GM08714 (cell line): Measurements from ENCODE around the gene LRIG1.

Source experiments
- H3K4me3 ChIP-seq: fragments of 200-500 bp; sonication (Bioruptor generic); 2 replicates; pipeline ENCODE4 v1.5.1; 2014; ENCODE audit warnings: mild to moderate bottlenecking, low read length, inconsistent platforms
- ZNF274 ChIP-seq: IDR thresholded peaks from 2 replicates; pipeline ENCODE4 v1.6.1; 2012; ENCODE audit warnings: mild to moderate bottlenecking, low read depth, low read length

Gene LRIG1

DNA sequence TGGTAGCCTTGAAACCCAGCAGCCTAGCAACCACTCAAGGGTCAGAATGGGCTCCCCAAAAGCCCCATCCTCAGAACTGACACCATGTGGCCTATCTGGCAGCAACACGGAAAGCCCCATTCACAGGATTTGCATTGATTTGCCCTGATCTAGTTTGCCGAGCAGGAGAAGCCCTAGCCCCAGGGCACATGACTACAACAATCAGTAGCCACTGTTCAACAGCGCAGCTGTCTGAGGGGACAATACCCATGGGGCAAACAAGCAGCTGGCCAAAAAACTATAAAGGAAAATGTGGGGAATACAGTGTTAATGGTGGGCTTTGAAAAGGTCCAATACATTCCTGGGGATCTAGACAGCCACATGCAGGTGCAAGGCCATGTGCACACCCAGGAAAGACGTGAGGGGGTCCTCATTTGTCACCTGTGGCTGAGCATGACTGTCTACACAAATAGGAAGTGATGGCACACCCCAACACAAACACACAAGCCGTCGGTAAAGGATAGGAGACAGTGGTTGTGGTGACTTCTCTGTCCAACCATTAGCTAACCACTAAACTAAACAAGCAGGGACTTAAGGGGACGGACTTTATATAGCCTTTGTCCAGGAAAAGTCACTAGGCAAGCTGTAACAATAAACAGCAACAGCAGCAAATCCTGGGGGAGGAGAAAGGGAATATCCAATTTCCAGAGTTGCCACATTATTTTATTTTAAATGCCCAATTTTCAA lies 113.7 kb downstream of the LRIG1 start:
- TF ChIP-seq ZNF274 = no peak
- H3K4me3 ChIP-seq = peak overlapping the region; percentile 12; the same call in 1 of the 2 replicates

- H3K4me3 ChIP-seq = peak overlapping the region; percentile 8; the same call in 1 of the 2 replicates
- no peak for TF ChIP-seq ZNF274
Observed at GRCh38 chr3:66386011-66386924, 114.6 kb downstream of the LRIG1 start.

- TF ChIP-seq ZNF274 = no peak
- no peak overlapping the region for H3K4me3 ChIP-seq
Observed at GRCh38 chr3:66385066-66385465, 115.8 kb downstream of the LRIG1 start.

GRCh38 chr3:66383998-66384745 lies 116.7 kb downstream of the LRIG1 start:
- no peak for TF ChIP-seq ZNF274
- H3K4me3 ChIP-seq = no peak overlapping the region

- TF ChIP-seq ZNF274 = no peak
- no peak overlapping the region for H3K4me3 ChIP-seq
Observed at GRCh38 chr3:66383023-66383422, 117.8 kb downstream of the LRIG1 start.

DNA sequence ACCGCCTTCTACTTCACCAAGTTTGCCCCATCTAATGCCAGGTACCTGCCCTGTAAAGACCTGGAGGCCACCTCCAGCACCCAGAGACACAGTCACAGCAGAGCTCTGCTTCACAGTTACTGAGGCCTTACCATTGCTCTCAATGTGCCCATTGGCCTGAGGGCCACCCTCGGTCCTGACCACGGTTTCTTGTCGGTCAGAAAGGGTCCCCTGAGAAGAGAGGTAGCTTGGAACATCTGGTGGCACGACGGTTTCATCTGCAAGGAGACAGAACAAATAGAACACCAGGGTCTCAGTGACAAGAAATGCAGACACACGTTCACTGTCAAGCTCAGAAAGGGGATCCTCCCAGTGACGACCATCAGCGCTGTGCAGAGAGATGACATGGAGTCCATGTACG lies 118.7 kb downstream of the LRIG1 start:
- no peak overlapping the region for H3K4me3 ChIP-seq
- no peak for TF ChIP-seq ZNF274

- H3K4me3 ChIP-seq = no peak overlapping the region
- TF ChIP-seq ZNF274 = no peak
Observed at GRCh38 chr3:66381626-66382025, 119.2 kb downstream of the LRIG1 start.

DNA sequence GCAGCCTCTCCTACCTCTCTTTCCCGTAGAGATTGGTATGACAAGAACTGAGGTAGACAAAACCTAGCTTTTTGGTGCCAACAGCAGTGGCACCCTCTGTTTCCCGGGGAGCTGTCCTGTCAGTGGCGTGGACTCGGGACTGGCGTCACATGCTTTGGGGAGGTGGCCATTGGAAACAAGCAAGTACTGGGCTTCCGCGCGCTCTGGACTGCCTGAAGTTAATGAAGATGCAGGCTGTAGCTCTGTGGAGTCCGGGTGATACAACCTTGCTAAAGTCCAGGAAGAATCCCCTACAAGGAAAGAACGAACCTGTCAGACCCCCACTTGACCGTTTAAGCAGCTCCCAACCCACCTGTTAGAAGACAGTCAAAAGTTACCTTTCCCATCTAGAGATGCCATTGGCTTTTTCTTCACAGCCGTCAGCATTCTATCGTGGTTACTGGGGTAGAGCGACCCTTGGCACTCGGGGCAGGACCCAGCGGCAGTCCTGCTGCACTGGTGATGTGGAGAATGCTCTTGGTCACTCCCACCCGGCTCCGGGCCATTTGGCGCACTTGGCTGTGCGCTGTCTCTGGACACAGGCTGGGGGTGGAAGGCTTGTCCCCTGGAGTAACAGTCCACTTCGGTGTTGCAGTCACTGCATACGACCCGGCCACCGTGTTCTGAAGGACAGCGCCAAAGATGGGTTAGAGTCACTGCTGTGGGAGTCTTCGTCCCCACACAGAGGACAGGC lies 120.5 kb downstream of the LRIG1 start:
- H3K4me3 ChIP-seq = no peak overlapping the region
- TF ChIP-seq ZNF274 = no peak

- H3K4me3 ChIP-seq = no peak overlapping the region
- no peak for TF ChIP-seq ZNF274
Observed at GRCh38 chr3:66379565-66379964, 121.3 kb downstream of the LRIG1 start.

DNA sequence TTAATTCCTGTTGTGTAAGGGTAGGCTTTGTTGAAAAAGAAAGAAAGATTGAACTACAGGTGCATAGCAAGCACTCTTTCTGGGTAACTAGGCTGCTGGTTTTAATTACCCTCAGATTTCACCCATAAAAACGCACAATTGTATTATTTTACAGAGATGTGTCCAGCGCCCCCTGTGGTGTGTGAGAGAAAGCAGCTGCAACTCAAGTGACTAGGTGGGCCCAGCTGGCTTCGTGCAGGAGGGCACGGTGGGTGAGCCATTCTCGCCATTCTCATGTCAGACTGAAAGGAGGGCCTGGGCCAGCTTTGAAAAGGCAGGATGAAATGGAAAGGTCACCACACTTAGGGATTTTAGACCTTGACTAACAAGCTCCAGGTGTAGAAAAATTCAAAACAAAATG lies 122.6 kb downstream of the LRIG1 start:
- TF ChIP-seq ZNF274 = no peak
- H3K4me3 ChIP-seq = no peak overlapping the region

DNA sequence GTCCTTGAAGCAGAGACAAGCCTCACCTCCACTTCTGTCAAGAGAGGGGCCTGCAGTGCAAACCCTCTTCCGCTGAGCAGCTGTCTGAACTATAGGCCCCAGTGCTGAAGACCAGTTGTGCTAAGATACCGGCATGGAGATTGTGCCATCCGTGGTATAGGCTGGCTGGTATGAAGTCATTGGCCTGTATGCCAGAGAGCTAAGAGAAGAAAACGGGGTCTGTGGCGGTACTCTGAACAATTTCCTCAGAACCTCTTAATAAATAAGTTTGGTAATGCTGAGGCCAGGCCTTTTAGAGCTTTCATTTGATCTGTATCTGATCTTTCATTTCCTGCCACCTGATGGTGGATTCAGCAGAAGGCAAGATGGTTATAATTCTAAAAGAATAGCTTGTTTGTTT lies 123.0 kb downstream of the LRIG1 start:
- TF ChIP-seq ZNF274 = no peak
- no peak overlapping the region for H3K4me3 ChIP-seq

DNA sequence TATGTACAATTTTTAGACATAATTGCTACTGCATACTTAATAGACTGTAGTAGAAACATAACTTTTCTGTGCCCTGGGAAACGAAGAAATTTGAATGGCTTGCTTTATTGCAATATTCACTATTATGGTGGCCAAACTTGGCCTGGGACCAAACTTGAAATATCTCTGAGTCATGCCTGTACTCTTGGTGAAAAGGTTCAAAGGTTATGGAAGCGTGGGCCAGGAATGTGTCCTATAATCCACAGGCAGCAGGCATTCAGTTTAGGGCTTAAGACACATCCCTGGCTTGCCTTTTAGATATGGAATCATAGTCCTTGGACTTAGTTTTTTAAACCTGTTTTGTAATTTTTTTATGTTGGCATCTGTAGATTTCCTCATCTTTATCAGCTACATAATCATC lies 124.3 kb downstream of the LRIG1 start:
- no peak for TF ChIP-seq ZNF274
- H3K4me3 ChIP-seq = no peak overlapping the region

DNA sequence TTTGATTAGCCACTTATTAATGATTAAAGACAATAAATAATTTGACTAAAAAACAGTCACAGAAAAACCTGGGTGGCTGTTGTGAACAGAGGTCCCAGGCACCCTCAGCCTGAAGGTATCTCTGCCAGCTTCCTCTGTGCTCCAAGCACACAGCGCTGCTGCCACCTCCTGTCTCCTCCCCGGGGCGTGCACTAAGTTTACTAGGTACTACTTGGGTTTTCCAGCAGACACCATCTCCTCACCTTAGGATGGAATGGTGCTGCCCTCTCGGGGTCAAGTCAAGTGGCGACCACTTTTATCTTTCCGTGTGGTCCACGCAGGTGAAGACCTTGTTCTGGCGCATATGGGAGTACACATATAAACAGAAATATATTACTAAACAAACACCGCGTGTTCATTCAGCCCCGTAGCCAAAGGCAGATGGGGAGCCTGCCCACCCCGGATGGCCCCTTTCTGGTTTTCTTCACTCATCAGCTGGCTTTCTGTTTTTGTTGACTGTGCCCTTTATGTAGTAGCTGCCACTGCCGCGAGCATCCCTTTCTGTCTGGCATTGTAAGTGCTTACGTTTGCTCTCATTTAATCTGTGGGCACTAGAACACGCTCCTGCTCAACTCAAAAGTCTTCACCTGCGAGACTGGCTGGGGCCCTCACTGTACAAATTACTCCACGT lies 128.0 kb downstream of the LRIG1 start:
- no peak for TF ChIP-seq ZNF274
- H3K4me3 ChIP-seq = no peak overlapping the region
